GM19035 (cell line): Measurements from ENCODE around the gene KDM4E.
"Not testable (repeated sequence)": the region's sequence is repeated elsewhere in the genome, so short reads cannot be mapped to it uniquely, and the experiment has no call there.

ENCODE experiments used
- ATAC-seq: cut with Tn5 transposase; IDR thresholded peaks from one replicate; pipeline ENCODE4 v1.9.1; 2021; ENCODE audit not compliant: unreplicated experiment

Gene KDM4E

GRCh38 chr11:95024958-95025357 is at the start of gene KDM4E:
Gene KDM4E, plus strand, starts transcription at chr11:95025258. Its CDS starts 300 bp downstream, at chr11:95025558.
- no peak for ATAC-seq

DNA sequence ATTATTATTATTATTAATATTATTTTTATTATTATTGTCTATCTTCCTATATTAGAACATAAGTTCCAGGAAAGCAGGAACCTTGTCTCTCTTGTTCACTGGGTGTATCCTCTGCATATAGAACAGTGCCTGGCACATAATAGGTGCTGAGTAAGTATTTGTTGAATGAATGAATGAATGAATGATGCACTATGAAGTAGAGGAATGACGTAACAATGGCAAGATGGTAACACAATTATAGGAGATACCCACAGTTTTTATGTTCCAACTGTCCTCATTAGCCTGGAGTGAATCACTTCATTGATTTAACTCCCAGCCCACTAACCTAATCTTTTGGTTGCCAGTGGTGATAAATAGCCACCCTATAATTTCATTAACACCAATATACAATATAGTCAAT is 49.5 kb upstream of the KDM4E start:
- no peak for ATAC-seq

DNA sequence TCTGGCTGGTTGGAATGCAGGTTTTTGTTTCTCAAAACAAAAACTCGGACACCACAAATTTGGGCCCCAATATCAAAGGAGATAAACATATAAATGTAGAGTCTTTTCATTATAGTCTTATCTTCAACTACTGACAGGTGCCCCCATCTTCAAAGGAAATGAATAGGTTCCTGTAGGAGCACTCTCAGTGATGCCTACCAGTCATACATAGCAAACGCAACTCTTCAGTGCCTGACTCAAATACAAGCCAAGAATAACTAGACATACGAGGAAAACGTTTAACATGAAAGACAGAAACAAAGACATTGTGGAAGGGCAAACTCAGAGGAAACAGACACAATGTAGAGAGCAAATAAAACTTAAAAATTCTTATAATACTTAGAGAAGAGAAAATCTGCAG is 37.7 kb upstream of the KDM4E start:
- ATAC-seq: no peak

DNA sequence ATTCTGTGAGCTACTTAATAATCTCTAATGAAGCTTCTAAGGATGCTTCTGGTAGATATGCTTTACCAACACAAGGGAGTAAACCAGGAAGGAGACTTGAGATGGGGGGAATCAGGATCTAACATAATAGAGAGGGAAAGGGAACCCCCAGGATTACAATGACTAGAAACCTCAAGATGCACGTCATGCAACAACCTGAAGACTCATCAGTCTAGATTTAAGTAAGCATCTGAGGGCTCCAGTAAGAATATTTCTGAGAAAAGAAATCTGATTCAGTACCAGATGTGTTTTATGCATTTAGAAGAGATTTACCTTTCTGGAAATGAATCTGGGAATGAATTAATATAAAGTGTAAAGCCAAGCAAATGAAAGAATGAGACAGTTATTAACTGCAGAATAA is 36.3 kb upstream of the KDM4E start:
- no peak for ATAC-seq

GRCh38 chr11:94993400-94993943 is 31.6 kb upstream of the KDM4E start:
- no peak for ATAC-seq

GRCh38 chr11:94997437-94997836 is 27.6 kb upstream of the KDM4E start:
- no peak for ATAC-seq

DNA sequence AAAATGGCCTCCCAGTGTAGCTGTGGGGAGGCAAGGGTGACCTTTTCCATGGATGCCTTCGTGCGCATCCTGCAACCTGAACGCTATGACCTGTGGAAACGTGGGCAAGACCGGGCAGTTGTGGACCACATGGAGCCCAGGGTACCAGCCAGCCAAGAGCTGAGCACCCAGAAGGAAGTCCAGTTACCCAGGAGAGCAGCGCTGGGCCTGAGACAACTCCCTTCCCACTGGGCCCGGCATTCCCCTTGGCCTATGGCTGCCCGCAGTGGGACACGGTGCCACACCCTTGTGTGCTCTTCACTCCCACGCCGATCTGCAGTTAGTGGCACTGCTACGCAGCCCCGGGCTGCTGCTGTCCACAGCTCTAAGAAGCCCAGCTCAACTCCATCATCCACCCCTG is 26.8 kb upstream of the KDM4E start:
- no peak for ATAC-seq

GRCh38 chr11:95003716-95004115 is 21.3 kb upstream of the KDM4E start:
- ATAC-seq: no peak

DNA sequence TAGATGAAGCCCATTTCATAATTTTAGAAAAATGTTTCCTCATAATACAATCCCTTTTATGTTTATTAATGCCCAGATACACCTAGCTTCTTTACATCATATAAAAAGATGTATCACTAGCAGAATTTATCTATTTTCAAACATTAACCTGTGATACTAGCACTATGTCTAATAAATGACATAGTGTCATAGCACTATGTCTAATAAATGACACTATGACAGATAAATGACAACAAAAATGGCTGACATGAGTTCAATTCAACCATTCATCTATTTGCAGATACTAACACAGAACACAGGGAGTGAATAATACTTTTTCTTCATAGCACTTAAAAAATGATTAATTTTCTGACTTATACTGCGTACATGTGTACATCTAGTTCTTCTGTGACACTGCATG is 19.4 kb upstream of the KDM4E start:
- ATAC-seq: no peak

- no peak for ATAC-seq
These were observed 13.7 kb upstream of the KDM4E start for GRCh38 chr11:95011376-95011775.

GRCh38 chr11:95014184-95014821 is 10.8 kb upstream of the KDM4E start:
- ATAC-seq: no peak

- ATAC-seq: no peak
These were observed 8.9 kb upstream of the KDM4E start for GRCh38 chr11:95016139-95016538.

- not testable (repeated sequence) for ATAC-seq
These were observed 3.6 kb upstream of the KDM4E start for GRCh38 chr11:95021468-95021867.

- ATAC-seq: not testable (repeated sequence)
These were observed 536 bp downstream of the KDM4E start for GRCh38 chr11:95025594-95025993.

DNA sequence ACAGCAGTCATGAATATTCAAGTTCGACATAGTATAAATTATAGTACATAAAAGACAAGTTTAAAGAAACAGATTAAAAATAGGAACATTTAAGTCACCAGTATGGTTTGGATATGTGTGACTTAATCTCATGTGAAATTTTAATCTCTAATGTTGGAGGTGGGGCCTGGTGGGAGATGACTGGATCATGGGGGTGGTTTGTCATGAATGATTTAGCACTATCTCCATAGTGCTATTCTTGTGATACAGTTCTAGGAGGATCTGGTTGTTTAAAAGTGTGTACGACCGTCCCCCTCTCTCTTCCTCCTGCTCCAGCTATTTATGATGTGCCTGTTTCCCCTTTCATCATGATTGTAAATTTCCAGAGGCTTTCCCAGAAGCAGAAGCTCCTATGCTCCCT is 3.3 kb downstream of the KDM4E start:
- no peak for ATAC-seq

DNA sequence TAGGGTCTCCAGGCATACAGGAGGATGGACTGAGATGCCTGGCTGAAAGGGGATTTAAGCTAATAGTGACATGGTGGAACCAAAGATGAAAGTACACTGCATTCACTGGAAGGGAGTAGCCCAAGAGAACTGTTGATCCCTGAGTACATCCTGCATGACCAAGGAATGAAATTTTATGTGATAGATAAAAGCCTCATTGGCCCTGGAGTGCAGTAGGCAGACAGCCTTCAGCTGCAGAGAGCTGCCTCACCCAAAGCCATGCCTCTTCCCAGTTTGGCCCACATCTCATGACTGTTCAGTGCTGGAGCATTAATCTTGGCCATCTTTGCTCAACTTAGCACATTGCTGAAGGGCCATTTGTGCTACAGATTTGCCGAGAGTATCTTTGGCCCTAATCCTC is 8.0 kb downstream of the KDM4E start:
- no peak for ATAC-seq

GRCh38 chr11:95035316-95035715 is 10.3 kb downstream of the KDM4E start:
- no peak for ATAC-seq

- not testable (repeated sequence) for ATAC-seq
These were observed 12.4 kb downstream of the KDM4E start for GRCh38 chr11:95037356-95038035.

GRCh38 chr11:95042239-95042638 is 17.2 kb downstream of the KDM4E start:
- no peak for ATAC-seq

DNA sequence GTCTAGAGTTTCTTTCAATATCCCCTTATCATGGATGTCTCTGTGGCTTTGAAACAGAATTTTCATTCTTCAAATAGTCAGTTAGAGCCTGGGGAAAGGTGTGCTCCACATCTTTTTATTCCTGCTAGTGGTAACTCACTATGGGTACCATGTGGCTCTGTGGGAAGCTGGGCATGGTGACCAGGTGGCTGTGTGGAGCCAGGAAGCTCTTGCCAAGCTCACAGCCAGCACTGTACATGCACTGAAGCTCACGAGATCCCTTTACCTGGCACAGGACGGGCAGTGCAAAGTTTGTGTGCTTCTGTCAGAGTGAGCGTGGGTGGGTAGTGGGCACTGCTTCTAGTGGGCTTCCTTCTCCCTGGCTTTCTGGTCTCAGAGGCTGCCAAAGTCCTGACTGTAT is 17.8 kb downstream of the KDM4E start:
- no peak for ATAC-seq

DNA sequence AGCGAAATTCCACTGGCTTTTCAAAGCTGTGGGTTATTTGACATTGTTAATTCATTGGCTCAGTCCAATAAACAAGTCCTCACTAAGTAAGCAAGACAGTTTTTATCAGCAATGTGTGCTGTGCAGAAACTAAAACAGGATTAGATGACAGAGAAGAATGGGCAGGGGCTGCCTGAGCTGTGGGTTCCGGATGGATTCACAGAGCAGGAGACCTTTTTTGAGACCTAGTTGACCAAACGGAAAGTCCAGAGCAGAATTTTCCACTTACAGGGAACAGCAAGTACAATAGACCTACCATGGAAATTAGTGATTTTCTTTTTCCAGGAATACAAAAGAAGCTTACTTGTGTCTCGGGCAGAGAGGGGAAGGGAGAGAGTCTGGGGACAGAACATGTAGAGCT is 19.0 kb downstream of the KDM4E start:
- ATAC-seq: no peak

DNA sequence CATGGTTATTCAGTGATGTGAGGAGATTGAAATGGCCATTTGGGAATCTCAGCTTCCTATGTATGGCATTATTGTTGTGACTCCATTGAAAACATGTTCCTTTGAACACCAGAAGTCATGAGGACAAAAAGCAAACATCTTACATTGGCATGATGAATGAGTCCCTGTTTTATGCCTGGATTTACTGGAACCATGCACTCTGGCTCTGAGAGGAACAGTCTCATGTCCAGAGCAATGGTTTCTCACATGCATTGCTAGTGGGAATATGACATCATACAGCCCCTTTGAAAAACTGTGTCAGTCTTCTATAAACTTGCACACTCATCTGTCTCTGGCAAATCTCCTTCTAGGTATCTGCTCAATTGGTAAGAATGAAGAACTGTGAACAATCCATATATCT is 20.8 kb downstream of the KDM4E start:
- no peak for ATAC-seq

DNA sequence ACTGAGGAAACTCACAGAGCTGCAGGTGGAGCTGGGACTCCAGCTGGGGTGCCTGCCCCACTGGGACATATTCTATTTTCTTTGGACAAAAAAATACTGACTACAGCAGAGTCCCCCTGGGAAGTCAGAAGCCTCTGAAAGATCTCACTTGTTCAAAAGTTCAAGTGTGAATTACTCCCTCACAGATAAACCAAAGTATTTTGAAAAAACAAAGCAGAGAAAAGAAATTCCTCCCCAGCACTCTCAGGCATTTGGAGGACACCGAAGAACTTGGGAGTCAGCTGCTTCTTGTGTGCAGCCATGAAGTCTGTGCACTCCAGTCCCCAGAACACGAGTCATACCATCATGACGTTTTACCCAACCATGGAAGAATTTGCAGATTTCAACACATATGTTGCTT is 24.1 kb downstream of the KDM4E start, which contains the start of gene KDM4F:
KDM4F (plus strand) TSS at position 301 of the 400 bp plus-strand sequence.
- not testable (repeated sequence) for ATAC-seq
